Fibroblast of mammary gland (primary cell): ENCODE results near the gene PATJ.

ENCODE experiments used
- DNase-seq: peaks from one replicate; pipeline ENCODE4 v3.0.0-alpha.2; 2010; ENCODE audit warnings: low read depth
- H3K4me3 ChIP-seq: 2 replicates; pipeline ENCODE4 v1.5.1; 2011; ENCODE audit warnings: low read depth, mild to moderate bottlenecking, low read length, moderate library complexity; ENCODE audit not compliant: control insufficient read depth
- CTCF ChIP-seq: conservative IDR thresholded peaks from 2 replicates; pipeline ENCODE4 v1.5.1; 2011; ENCODE audit warnings: low read depth, low read length, inconsistent platforms; ENCODE audit not compliant: control insufficient read depth, insufficient read depth

The PATJ gene

GRCh38 chr1:62128745-62129144 lies 386.5 kb downstream of the PATJ start:
- H3K4me3 ChIP-seq, result no peak overlapping the region
- TF ChIP-seq CTCF, result no peak
- DNase-seq, result no peak

- H3K4me3 ChIP-seq, result no peak overlapping the region
- peak; percentile 69 for DNase-seq
- TF ChIP-seq CTCF, result peak; percentile 97
These were observed 388.9 kb downstream of the PATJ start for GRCh38 chr1:62131093-62131725.

GRCh38 chr1:62138029-62138428 lies 395.7 kb downstream of the PATJ start:
- H3K4me3 ChIP-seq, result no peak overlapping the region
- DNase-seq, result no peak
- no peak for TF ChIP-seq CTCF

GRCh38 chr1:62139410-62139809 lies 397.1 kb downstream of the PATJ start:
- no peak for TF ChIP-seq CTCF
- H3K4me3 ChIP-seq, result no peak overlapping the region
- no peak for DNase-seq

GRCh38 chr1:62140666-62141065 lies 398.4 kb downstream of the PATJ start:
- no peak overlapping the region for H3K4me3 ChIP-seq
- DNase-seq, result no peak
- no peak for TF ChIP-seq CTCF

- H3K4me3 ChIP-seq, result no peak overlapping the region
- DNase-seq, result no peak
- TF ChIP-seq CTCF, result no peak
These were observed 400.2 kb downstream of the PATJ start for GRCh38 chr1:62142496-62142895.
